GM20431 (cell line): ENCODE measurements around the gene CORIN.
"Not testable (repeated sequence)": the region's sequence is repeated elsewhere in the genome, so short reads cannot be mapped to it uniquely, and the experiment has no call there.

Source experiments
- in situ Hi-C: fragments of 300-500 bp; cut with MseI, MboI; formaldehyde crosslinking; loops from one replicate; pipeline ENCODE4 v1.15.0; 2020; ENCODE audit warnings: low sequenced_read_pairs; ENCODE audit not compliant: unreplicated experiment

CORIN gene

GRCh38 chr4:47550899-47551548 lies 286.8 kb downstream of the CORIN start:
- in situ Hi-C loops = no loop called here

- in situ Hi-C loops = not testable (repeated sequence)
These were observed 287.5 kb downstream of the CORIN start for GRCh38 chr4:47550357-47550756.
